Fibroblast of skin of scalp (primary cell): ENCODE results near the gene FAM3C.

Experiments used
- DNase-seq: peaks from one replicate; pipeline ENCODE4 v3.0.0-alpha.2; 2013

Gene FAM3C

DNA sequence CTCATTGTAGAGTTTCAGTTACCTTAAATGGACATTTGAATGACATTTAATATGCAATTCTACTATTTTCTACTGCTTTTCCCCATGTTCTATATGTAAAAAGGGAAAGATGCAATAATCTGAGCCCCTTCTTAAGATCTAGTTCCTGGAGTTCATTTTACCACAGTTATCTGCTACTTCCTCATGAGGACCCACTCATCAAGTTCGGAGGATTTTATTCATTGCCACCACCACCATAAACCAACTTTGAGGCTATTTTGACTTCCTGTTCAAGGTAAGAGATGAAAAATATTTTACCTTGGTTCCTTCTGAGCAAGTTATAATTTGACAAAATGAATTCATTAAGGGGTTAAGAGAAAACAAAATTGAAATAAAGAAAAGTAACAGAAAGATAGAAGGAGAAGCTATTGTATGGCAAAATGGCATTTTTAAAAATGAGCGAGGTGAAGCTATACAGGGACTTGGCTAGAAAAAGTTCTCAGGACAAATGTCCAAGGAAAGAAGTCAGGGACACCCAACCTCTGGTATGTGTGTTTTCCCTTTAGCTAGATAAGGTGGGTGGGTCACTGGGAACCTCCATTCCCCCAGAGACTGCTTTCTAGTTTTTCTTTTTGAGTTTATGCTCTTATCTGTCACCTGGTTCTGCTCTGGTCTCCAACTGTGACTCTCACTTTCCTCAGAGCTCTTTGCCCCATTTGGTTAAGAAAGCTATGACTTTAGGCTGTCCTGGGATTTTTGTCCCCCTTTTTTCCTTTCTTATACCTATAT, 14.9 kb upstream of the FAM3C start:
- no peak for DNase-seq

DNA sequence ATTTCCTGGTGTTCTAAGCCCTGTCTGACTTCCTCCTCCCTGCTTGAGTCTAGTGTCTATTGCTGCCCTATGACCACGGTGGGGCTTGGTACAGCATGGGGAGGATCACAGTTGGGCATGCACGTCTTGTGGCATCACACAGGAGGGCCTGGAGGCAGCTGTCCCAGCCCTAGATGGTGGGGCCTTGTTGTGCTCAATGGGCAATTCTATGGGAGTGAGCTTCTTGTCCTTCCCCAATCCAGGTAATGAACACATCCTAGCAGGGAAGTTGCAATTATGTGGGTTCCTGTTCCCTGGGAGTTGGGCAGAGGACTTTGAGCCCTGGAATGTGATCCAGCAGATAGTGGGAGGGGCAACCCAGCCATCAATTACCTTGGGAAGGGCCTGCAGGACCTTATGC, 10.8 kb upstream of the FAM3C start:
- DNase-seq: no peak

DNA sequence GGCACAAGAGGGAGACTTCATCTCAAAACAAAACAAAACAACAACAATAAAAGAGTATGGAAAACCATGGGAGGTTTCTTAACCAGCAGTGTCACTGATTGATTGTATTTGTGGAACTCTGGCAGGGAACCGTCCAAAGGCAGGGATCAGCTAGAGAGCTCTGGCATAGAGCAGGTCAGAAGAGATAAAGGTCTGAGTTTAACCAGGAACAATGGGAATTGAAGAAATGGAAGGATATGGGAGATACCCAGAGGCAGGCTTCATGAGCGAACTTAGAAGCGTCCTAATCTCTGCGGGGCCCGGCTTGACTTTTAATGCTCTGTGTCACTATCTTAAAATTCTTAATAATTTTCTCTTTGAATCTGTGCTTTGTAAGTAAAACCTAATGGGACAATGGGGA, 10.4 kb upstream of the FAM3C start:
- DNase-seq: no peak

DNA sequence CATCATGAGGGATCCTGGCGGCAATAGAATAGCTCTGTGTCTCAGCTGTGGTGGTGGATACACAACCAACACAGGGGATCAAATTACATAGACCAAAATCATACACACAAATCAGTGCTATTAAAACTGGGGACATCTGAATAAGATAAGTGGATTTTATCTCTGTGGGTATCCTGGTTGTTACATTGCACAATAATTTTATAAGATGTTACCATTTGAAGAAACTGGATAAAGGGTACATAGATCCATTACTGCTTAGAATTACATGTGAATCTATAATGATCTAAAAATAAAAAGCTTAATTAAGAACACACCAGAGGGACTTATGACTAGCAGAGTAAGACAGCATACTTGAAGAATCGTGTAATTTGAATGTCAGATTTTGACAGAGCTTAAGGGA, 8.2 kb upstream of the FAM3C start:
- DNase-seq: no peak

DNA sequence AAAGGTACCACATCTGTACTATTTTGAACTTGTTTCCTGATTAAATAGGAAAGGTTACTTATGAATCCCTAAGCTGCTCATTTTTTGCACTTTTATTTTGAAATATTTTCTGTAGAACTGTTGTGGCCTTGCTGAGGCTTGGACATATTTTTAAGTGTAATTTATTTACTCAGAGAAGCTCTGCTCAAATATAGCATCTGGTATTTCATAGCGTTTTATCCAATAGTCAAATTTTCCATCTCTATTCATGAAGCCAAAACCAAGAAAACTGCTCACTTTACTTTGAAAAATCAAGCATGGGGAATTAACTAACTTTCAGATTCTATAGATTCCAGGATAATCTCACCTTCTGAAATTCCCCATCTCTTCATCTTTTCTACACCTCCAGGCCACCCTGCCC, 6.6 kb upstream of the FAM3C start:
- DNase-seq: no peak

DNA sequence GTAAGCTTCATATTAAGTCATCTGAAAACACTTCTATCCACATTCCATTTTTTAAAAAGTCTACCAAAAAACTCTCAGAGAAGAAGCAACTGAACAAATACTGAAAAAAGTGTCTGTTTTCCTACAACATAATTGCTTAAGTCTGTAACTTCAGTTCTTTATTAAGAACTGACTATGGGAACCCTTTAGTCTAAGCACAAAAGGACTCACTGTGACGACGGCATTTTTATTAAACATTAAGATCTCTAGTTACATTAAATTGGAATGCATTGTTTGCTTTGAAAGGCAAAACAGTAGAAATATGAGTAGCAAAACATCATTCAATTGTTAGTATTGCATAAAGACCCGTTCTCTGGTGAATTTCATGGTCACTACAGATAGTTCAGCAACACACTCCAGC, 5.8 kb upstream of the FAM3C start:
- DNase-seq: peak; percentile 44

DNA sequence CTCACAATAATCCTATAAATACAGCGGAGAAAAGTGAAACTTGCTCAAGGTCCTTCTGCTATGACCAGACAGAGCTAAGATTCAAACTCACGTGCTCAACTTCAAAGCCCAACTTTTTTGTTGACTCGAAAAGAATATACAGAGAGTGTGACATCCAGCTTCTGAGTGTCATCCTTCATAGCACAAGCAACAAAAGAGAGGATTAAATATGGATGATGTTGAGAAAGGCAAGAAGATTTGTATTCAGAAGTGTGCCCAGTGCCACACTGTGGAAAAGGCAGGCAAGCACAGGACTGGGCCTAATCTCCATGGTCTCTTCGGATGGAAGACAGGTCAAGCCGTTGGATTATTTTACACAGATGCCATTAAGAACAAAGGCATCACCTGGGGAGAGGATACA, 2.1 kb upstream of the FAM3C start:
- no peak for DNase-seq

DNA sequence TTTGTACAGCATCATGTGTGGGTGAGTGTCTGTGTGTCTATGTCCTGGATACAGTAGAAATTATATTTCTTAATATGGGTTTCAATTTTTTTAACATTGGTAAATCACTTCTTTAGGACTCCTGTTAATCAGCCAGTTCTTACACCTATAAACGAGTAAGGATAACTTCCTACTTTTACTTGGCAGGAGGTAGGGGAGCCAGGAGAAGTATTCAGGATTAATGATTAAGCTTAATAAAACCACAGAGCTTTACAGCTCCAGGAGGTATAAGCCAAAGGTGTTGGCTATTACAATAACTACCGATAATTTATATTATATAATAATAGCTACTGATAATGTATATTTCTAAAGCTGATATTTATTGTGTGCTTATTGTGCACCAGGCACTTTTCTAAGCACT, 1.7 kb upstream of the FAM3C start:
- no peak for DNase-seq

DNA sequence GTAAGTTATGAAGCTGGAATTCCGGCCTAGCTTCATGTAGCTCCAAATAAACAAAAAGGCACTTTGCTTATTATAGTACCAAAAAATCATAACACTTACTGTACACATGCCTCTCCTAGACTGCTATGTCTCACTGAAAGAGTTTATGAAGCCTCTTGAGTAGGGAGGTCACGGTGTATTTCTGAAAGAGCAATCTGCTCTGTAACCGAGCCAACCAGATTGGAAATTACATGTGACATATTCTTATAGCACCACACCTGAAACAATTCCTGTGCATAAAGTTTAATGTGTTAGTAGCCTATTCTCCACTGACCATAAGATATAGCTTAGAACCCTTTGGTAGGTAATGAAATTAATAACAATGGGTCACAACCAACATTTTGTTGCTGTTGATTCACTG, 1.3 kb upstream of the FAM3C start:
- no peak for DNase-seq

DNA sequence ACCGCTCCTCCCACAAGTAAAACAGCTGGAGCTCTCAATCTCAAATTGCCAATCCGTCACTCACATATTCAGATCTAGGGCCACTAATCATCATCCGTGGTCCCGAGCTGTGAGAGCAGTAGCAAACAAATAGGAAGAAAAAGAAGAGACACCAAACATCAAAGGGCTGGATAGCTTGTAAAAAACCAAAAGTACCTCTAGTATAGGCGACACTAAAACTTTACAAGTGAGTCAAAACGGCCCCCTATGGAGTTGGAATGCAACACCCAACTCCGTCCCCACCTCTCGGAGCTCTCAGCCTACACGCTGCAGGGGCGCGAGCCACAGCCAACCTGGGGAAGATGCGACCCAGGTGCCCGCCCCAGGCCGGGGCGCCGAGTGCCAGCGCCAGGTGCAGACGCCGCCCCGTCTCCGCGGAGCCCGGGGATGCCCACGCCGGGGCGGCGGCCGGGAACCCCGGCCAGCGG, 581 bp downstream of the FAM3C start:
- peak; percentile 58 for DNase-seq

DNA sequence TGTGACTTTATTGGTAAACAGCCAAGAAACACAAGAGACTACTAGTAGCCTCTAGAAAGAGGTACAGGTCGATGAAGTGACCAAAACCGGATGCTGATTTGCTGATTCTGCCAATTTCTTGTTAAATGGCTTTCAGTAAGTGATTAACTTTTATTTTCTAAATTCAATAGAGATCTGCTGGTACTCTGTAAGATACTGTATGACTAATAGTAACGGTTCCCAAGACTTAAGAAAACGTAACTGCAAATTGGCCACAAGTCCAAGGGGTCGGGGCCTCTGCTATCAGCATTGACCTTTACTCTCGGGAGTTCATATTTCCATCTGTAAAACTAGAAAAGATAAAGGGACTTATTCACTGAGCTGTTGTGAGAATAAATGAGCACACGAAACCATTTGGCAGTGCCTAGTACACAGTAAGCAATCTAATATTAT, 1.4 kb downstream of the FAM3C start:
- DNase-seq: no peak

DNA sequence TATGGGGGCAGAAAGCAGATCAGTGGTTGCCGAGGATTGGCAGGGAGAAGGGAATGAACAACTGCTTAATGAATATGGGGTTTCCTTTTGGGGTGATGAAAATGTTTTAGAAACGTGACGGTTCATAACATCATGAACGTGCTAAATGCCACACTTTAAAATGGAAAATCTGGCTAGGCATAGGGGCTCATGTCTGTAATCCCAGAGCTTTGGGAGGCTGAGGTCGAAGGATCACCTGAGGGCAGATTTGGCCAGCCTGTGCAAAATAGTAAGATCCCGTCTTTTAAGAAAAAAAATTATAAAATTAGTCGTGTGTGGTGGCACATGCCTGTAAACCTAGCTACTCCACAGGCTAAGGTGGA, 3.1 kb downstream of the FAM3C start:
- no peak for DNase-seq

DNA sequence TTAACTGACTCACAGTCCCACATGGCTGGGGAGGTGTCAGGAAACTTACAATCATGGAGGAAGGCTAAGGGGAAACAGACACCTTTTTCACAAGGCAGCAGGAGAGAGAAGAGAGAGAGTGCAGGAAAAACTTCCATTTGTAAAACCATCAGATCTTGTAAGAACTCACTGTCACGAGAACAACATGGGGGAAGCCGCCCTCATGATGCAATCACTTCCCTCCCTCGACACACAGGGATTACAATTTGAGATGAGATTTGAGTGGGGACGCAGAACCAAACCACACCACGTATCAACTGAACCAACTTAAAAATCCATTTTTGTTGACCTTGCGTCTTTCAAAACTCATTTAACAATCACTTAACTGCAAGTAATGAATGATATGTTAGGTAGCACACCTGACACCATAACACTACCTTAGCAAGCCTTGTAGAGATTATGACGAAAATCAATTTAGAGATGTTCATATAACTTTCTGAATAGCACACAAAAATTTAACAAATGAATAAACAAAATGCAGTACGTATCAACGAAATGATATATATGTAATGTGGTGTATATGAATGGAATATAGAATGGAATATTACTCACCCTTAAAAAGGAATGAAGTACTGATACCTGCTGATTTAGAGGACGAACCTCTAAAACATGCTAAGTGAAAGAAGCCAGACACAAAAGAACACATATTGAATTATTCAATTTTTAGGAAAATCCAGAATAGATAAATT, 3.7 kb downstream of the FAM3C start:
- DNase-seq: no peak

DNA sequence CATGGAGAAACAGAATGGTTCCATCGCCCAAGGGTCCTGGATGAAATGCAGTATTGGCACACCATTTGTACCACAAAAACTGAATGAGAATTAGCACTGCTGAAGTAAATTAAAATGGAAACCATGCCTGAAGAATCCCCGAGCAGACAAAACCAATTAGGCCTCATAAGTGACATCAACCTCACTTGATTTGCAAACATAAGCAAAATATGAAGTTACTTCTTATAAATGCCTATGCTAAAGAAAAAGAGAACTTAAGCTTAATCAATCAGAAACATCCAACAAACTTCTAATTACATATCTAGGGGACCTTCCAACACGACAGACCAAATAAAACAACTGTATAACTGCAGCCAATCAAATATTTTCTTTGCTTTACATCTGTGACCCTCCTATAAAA, 4.4 kb downstream of the FAM3C start:
- no peak for DNase-seq

DNA sequence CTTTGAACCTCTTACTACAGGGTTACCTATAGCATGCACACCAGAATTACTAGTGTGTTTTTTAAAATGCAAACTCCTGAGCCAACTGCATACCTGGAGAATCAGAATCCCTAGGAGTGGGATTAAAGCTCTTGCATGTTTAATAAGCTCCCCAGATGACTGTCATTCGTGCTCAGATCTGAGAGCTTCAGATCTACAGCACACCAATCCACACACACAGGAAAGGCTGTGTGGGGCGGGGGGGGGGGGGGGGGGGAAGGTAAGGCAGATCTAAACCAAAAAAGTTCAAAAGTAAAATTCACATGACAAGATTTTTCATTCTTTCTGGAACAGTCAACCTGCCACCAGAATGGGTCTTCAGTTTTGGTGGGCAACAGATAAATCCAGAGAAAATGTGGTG, 5.5 kb downstream of the FAM3C start:
- DNase-seq: no peak

DNA sequence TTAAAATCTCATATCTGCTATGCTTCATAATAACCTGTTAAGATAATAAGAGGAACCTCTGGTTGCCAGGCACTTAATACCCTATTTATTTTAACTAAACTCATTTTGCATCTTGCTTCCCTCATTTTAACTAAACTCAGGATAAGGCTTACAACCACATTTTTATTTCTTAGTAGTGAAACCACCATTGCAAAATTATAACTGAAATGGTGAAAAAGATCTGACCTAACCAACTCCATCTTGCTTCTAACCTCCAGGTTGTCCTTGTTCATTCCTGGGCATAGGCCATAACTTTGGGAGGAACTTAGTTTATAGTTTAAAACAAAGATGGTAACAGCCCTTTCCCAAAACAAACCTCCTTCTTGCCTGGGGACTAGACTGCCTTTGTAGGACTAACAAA, 6.0 kb downstream of the FAM3C start:
- DNase-seq: no peak

DNA sequence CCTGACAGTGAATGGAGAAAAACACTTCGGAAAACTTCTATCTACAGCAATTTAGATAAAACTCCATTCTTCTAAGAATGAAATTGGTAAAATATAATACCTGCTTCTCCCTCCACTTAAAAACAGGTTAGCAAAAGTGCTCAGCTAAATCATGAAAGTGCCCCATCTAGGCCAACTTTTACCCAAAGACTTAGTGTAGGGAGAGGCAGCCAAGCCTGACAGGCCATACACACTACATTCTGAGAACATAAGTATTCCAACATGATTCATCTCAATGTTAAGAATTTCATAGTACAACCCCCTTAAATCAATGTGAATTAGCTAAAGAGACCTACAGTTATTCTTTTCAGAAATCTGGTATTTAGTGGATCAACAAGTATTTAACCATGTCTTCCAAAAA, 7.2 kb downstream of the FAM3C start:
- no peak for DNase-seq

DNA sequence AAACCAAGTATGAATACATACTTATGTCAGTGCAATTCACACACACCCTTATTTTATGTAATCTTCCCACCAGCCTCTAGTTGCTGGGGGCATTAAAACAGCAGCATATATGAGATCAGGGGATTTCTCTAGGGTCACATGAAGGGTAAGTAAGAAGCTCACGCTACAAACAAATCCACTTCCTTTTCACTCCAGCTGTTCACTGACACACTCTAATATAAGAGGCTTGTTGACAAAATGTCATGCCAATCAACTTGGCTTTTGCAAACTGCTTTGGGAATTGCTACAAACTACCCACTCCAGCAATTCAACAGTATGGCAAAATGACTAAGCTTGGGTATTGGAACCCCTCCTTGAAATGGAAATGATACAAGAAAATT, 10.3 kb downstream of the FAM3C start:
- no peak for DNase-seq

DNA sequence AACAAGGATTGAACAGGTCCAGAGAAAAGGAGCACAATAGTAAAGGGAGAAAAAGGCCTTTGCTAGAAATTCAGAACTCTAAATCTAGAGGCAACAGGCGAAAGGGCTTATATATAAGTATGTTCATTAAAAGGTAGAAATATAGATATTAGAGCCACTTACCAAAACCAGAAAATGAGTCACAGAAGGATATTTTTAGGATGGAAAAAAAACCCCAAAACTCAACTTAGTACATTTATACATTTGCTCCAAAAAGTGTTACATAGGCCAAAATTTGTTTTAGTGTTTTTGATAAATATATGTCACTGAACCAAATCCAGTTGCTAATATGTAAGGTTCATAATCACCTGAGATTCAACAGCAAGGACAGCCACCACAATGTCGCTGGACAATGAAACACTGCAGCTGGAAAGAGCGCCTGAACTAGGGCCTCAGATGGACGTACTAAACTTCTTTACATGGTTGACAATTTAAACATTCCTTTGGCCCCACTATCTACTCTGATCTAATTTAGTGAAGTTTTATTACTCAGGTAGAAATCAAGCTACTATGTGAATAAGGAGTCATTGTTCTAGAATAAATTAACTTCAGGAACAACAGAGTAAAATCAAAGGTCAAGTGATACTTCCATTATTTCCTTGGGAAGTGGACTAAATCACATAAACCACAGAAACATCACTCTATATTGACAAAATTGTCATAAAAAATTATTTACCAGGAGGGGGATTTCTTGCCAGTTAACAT, 10.9 kb downstream of the FAM3C start:
- DNase-seq: no peak

DNA sequence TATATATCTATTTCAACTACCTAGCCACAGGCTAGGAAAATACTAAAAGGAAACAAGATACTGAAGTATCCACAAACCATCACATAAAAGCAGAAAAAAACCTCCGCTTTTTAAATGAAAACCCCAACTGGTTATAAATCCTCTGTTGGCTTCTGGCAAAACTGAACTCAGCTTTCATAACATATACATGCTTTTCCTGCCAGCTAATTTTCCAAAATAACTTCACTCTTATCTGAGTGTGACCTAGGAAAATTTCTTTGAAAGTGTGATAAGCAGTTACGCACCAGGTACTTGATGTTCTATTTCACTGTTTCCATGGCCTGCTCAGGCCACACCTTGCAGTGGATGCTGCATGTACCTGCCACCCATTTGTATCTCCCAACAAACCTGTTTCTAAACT, 11.8 kb downstream of the FAM3C start:
- DNase-seq: no peak

DNA sequence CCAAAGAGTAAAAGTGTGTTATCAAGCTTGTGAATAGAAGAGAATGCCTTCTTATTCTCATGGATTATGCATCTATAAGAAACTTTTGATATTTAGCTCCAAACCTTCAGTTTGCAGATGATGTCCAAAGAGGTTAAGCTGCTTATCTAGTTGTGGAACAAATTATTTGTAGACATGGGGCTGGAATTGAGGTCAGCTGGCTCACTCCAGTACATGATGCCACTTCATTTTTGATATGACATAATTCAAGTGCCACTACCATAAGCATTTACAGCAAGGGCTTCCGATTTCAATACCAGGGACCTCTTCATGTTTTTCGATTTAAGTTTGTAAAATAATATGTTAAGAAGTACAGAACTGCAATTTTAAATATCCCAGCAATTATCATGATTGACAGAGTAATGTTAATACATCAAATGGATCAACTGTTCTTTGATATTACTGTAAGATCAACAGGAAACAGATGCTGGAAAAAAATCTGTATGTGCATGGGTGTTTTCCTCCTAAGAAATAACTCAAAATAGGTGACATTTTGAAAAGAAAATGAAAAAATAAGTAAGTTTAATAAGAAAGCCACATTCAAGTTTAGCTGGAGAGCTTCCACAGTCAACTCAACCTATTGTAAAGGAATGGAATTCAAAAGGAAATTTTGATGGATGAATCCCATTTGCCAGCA, 12.7 kb downstream of the FAM3C start:
- no peak for DNase-seq

DNA sequence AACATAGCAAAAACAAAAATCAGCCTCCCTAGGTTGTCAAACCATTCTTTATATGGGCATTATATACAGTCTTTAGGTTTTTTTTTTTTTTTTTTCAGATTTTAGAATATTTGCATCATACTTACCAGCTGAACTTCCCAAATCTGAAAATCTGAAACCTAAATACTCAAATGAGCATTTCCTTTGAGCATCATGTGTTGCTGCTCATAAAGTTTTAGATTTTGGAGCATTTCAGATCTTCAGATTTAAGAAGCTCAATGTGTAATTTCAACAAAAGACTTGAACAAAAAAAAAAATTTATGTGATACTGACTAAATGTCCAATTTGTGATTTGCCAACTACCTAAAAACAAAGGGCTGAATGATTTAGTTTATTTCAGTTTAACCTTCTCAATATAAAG, 13.6 kb downstream of the FAM3C start:
- no peak for DNase-seq

DNA sequence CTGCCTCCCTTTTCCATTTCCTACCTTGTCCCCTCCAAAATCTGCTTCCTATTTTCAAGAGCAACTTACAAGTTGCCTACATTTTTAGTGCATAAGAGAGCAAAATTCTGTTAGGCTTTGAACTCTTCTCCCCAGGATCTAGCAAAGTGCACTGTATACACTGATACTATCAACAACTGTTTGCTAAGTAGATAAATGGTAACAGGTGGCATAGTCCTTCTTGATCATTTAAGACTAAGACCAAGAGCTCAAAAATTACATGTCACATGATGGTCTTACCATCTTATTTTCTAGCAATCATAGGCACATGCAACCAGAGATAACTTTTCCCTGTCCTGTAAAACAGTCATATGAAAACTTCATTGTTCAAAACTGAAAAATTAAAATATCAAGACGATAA, 16.2 kb downstream of the FAM3C start:
- DNase-seq: no peak
